Renal pelvis (tissue), 4 donors: ENCODE data around the gene SIX5. TPM values are rescaled to one million over a fixed set of nuclear protein-coding genes. Genes with fewer than 3 reads are reported as not detected.

ENCODE experiments used
- DNase-seq: peaks from one replicate; pipeline ENCODE4 v3.0.0-alpha.2; 2013
- polyA plus RNA-seq, 3 donors: library from polyadenylated mRNA; unstranded; fragments of 120-200 nt; gene quantifications; one replicate each; pipeline ENCODE4 v1.2.1, GENCODE V29; 2013; ENCODE audit not compliant: insufficient read length in 3 of 3

SIX5 gene
- polyA plus RNA-seq, 3 donors: 22.7 to 33.5 (median 31.4) TPM

DNA sequence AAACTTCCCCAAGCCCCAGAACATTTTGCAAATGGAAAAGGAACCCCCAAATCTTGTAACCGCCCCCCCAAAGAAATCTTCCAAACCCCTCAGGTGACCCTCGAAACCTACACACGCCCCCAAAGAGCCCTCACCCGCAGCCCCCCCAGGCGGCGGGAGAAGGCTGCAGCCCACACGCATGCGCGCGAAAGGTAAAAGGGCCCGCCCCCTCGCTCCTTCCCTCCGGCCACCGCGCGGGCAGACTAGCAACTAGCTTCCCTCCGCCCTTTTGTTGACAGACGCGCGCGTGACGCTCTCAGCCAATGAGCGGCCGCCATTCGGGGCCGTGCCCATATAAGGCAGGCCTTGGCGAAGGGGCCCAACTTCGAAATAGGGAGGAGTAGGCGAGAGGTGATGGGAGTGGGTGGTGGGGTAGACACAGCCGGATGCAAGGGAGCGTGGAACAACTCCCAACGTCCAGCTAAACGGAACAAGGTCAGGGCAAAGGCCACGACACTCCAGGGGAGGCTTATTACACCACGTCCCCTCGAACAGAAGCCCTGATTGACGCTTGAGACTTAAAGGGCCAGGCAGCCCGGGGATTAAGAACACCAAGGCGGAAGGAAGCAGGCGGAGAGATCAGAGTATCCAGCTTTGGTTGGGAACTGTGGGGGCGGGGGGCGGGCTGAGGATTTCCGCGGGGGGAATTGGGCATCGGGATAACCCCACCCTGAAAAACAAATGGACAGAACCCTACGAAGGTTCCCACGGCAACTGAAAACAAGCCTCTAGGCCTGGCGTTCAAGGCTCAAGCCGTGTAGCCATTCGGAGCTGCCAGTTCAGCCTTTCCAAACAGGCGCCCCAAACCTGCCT lies 51.7 kb downstream of the SIX5 start:
- peak; percentile 99 for DNase-seq

GRCh38 chr19:45716359-45717130 lies 52.5 kb downstream of the SIX5 start:
- peak; percentile 31 for DNase-seq

GRCh38 chr19:45715139-45715538 lies 53.9 kb downstream of the SIX5 start:
- no peak for DNase-seq

Other genes starting within 250 kb of the SIX5 start
- 10 to 100 TPM in 2 of 3 donors, 1 to 10 TPM in 1; 9.9 to 12.6 (median 12.4) TPM for gene OPA3, start 184.4 kb downstream of the SIX5 start, polyA plus RNA-seq
- 1 to 10 TPM; 3.7 to 5.6 (median 3.8) TPM for gene GPR4, start 167.0 kb downstream of the SIX5 start, polyA plus RNA-seq
- gene EML2, start 129.9 kb downstream of the SIX5 start, polyA plus RNA-seq: 10 to 100 TPM; 19.8 to 25.9 (median 24.9) TPM
- gene GIPR, start 101.0 kb downstream of the SIX5 start, polyA plus RNA-seq: under 1 TPM; 0.48 to 0.81 (median 0.52) TPM
- 100 to 1,000 TPM; 296 to 376 (median 352) TPM for gene SNRPD2, start 77.3 kb downstream of the SIX5 start, polyA plus RNA-seq
- 10 to 100 TPM in 2 of 3 donors, 1 to 10 TPM in 1; 9.4 to 10.7 (median 10.1) TPM for gene QPCTL, start 76.6 kb downstream of the SIX5 start, polyA plus RNA-seq
- 10 to 100 TPM; 17.1 to 24.0 (median 18.6) TPM for gene FBXO46, start 38.4 kb downstream of the SIX5 start, polyA plus RNA-seq
- gene MEIOSIN, start 35.8 kb downstream of the SIX5 start, polyA plus RNA-seq: not detected
- gene DMPK, start 13.2 kb upstream of the SIX5 start, polyA plus RNA-seq: 10 to 100 TPM; 48.6 to 70.8 (median 64.3) TPM
- gene DMWD, start 23.6 kb upstream of the SIX5 start, polyA plus RNA-seq: 10 to 100 TPM; 36.1 to 47.1 (median 41.3) TPM
- not detected for gene RSPH6A, start 46.1 kb upstream of the SIX5 start, polyA plus RNA-seq
- 10 to 100 TPM; 60.4 to 72.1 (median 66.5) TPM for gene SYMPK, start 93.9 kb upstream of the SIX5 start, polyA plus RNA-seq
- under 1 TPM; 0.15 to 0.26 (median 0.21) TPM for gene FOXA3, start 95.1 kb upstream of the SIX5 start, polyA plus RNA-seq
- gene IRF2BP1, start 116.9 kb upstream of the SIX5 start, polyA plus RNA-seq: 10 to 100 TPM; 20.3 to 32.8 (median 27.2) TPM
- 1 to 10 TPM; 4.9 to 6.5 (median 5.7) TPM for gene MYPOP, start 133.4 kb upstream of the SIX5 start, polyA plus RNA-seq
- not detected for gene NANOS2, start 145.5 kb upstream of the SIX5 start, polyA plus RNA-seq
- 1 to 10 TPM; 3.6 to 5.3 (median 4.4) TPM for gene NOVA2, start 204.6 kb upstream of the SIX5 start, polyA plus RNA-seq
- 10 to 100 TPM; 13.8 to 14.8 (median 14.1) TPM for gene CCDC61, start 226.2 kb upstream of the SIX5 start, polyA plus RNA-seq